Fibroblast of mammary gland (primary cell): ENCODE data around the gene WNT4.
A peak's percentile ranks its signal among the peaks of the same experiment; 100 is the strongest.

Experiments
- DNase-seq: peaks from one replicate; pipeline ENCODE4 v3.0.0-alpha.2; 2010; ENCODE audit warnings: low read depth
- H3K4me3 ChIP-seq: 2 replicates; pipeline ENCODE4 v1.5.1; 2011; ENCODE audit warnings: low read depth, mild to moderate bottlenecking, low read length, moderate library complexity; ENCODE audit not compliant: control insufficient read depth
- TF ChIP-seq, protein P1 (sequence below): conservative IDR thresholded peaks from 2 replicates; pipeline ENCODE4 v1.5.1; 2011; ENCODE audit warnings: low read depth, low read length, inconsistent platforms; ENCODE audit not compliant: control insufficient read depth, insufficient read depth

WNT4 gene

DNA sequence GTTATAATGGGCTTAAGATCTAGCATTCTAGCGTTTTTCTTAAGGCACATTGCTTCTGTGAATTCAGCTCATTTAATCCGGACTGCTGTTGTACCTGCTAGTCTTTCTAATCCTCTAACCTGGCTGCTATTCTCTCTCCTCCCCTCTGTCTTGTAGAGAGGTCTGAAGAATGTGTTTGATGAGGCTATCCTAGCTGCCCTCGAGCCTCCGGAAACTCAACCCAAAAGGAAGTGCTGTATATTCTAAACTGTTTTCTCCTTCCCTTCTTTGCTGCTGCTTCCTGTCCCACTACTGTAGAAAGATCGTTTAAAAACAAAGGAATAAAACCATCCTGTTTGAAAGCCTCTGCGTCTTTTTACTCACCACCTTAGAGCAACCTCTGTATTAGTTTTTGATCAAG, 53.1 kb downstream of the WNT4 start:
- TF ChIP-seq, protein P1, sequence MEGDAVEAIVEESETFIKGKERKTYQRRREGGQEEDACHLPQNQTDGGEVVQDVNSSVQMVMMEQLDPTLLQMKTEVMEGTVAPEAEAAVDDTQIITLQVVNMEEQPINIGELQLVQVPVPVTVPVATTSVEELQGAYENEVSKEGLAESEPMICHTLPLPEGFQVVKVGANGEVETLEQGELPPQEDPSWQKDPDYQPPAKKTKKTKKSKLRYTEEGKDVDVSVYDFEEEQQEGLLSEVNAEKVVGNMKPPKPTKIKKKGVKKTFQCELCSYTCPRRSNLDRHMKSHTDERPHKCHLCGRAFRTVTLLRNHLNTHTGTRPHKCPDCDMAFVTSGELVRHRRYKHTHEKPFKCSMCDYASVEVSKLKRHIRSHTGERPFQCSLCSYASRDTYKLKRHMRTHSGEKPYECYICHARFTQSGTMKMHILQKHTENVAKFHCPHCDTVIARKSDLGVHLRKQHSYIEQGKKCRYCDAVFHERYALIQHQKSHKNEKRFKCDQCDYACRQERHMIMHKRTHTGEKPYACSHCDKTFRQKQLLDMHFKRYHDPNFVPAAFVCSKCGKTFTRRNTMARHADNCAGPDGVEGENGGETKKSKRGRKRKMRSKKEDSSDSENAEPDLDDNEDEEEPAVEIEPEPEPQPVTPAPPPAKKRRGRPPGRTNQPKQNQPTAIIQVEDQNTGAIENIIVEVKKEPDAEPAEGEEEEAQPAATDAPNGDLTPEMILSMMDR, result no peak
- H3K4me3 ChIP-seq, result no peak overlapping the region
- DNase-seq, result no peak

DNA sequence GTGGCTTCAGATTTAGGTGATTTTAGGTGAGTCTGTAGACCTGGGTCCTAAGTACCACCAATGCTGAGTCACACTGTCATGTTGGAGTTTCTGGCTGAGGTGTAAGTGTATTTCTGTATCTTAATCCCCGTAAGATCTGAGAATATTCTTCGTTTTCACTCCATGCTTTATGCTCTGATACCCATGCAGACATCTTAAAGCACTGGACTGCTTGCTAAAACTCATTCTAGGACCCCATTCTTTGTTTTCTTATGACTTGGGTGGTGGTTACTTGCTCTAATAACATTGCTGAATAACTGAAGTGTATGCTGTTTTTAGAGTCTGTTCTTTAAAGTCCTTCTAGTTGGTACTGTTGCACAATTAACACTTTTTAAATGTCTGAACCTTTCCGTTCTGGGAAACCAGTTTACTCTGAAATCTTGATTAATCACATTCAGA, 53.7 kb downstream of the WNT4 start:
- DNase-seq, result no peak
- TF ChIP-seq, protein P1, result no peak
- H3K4me3 ChIP-seq, result no peak overlapping the region

- no peak for DNase-seq
- TF ChIP-seq, protein P1, result no peak
Measured at GRCh38 chr1:22088331-22088730, 54.6 kb downstream of the WNT4 start.

GRCh38 chr1:22080191-22080590, 62.7 kb downstream of the WNT4 start:
- DNase-seq, result no peak
- H3K4me3 ChIP-seq, result no peak overlapping the region
- TF ChIP-seq, protein P1, result no peak

More at GRCh38 chr1:22088331-22088730, 54.6 kb downstream of the WNT4 start:
- H3K4me3 ChIP-seq, result no peak overlapping the region

DNA sequence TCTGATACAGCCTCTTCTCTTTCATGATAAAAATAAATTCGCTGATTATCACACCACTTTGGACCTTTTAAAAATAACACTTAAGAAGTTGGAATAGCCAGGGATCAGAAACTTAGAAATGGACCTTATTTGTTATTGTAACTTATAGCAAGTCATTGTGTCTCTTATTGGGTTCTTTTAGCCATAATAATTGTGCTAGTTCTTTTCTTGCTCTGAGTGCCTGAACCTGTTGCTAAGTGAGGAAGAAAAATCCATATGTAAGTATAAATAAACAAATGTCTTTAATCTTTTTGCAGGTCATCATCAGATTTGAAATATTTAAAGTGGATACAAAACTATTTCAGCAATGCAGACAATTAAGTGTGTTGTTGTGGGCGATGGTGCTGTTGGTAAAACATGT, 64.8 kb downstream of the WNT4 start:
- TF ChIP-seq, protein P1, result no peak
- DNase-seq, result no peak
- no peak overlapping the region for H3K4me3 ChIP-seq

- peak; percentile 48 for DNase-seq
Measured at GRCh38 chr1:22077728-22078127, 65.2 kb downstream of the WNT4 start.

More at GRCh38 chr1:22077728-22078127, 65.2 kb downstream of the WNT4 start:
- TF ChIP-seq, protein P1, result no peak
- H3K4me3 ChIP-seq, result no peak overlapping the region
